Epithelial cell of proximal tubule (primary cell): ENCODE data around the gene NUP88. TPM values are rescaled to one million over a fixed set of nuclear protein-coding genes. Genes with fewer than 3 reads are reported as not detected.
"Not testable (repeated sequence)": the region's sequence is repeated elsewhere in the genome, so short reads cannot be mapped to it uniquely, and the experiment has no call there.

Source experiments
- DNase-seq: peaks from one replicate; pipeline ENCODE4 v3.0.0-alpha.2; 2011; ENCODE audit warnings: low read depth
- H3K4me3 ChIP-seq: 2 replicates; pipeline ENCODE4 v1.5.1; 2011; ENCODE audit warnings: low read depth, mild to moderate bottlenecking, low read length
- CTCF ChIP-seq: conservative IDR thresholded peaks from 2 replicates; pipeline ENCODE4 v1.5.1; 2012; ENCODE audit warnings: low read depth, mild to moderate bottlenecking, low read length
- total RNA-seq: library from RNA; depleted of rRNA; stranded (reverse); fragments of >200 nt; gene quantifications from 2 replicates; pipeline ENCODE4 v1.2.3, GENCODE V29; 2015

NUP88 gene
- total RNA-seq, 1 donor from 2014 or later, result 108 TPM

GRCh38 chr17:5444209-5444608 lies 24.7 kb upstream of the NUP88 start:
- no peak for TF ChIP-seq CTCF
- H3K4me3 ChIP-seq, result no peak overlapping the region
- DNase-seq, result no peak

DNA sequence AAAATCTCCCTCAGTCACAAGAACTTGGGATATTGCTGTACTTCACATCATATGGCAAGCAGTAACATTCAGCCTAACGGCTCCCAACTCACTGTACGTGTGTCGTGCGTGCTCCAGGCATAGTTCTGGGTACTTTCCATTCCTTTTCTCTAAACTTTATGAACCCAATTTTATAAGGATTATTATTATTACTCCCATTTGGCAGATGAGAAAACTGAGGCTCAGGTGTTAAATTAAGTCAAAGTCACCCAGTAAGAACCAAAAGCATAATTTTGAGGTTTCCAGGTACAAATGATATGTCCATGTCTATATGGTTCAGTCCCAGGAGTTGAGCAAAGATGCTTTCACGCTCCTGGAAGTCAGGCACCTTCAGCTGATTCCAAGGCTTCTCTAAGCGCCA lies 24.3 kb upstream of the NUP88 start:
- TF ChIP-seq CTCF, result no peak
- H3K4me3 ChIP-seq, result no peak overlapping the region
- DNase-seq, result no peak

- no peak for DNase-seq
- no peak for TF ChIP-seq CTCF
- H3K4me3 ChIP-seq, result peak overlapping the region; percentile 80
Observed at GRCh38 chr17:5439446-5439764, 19.9 kb upstream of the NUP88 start.

GRCh38 chr17:5438716-5439445 lies 19.4 kb upstream of the NUP88 start, which contains the start of gene C1QBP:
TSS of gene C1QBP (minus strand) at chr17:5439155. CDS start at chr17:5439073, 82 bp downstream.
- peak within 1 kb of the TSS; percentile 80 for H3K4me3 ChIP-seq
- TF ChIP-seq CTCF, result peak; percentile 92
- DNase-seq, result peak; percentile 47

GRCh38 chr17:5437721-5438317 lies 18.4 kb upstream of the NUP88 start:
- no peak for DNase-seq
- no peak for TF ChIP-seq CTCF

DNA sequence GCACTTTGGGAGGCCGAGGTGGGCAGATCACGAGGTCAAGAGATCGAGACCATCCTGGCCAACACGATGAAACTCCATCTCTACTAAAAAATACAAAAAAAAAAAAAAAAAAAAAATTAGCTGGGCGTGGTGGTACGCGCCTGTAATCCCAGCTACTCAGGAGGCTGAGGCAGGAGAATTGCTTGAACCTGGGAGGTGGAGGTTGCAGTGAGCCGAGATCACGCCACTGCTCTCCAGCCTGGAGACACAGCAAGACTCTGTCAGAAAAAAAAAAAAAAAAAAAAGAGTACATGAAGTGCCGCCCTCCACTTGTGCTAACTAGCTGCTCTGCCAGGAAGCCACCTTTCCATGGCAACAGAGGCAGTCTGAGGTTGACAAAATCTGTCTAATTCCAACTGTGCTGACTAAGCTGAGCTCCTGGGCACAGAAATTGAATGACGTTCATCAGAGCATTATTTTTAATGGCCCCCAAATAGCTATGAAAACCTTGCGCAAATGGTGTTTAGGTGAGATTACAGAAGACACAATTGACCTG lies 16.4 kb upstream of the NUP88 start:
- H3K4me3 ChIP-seq, DNase-seq: not testable (repeated sequence)

More at GRCh38 chr17:5437721-5438317, 18.4 kb upstream of the NUP88 start:
- H3K4me3 ChIP-seq, result peak overlapping the region; percentile 80

DNA sequence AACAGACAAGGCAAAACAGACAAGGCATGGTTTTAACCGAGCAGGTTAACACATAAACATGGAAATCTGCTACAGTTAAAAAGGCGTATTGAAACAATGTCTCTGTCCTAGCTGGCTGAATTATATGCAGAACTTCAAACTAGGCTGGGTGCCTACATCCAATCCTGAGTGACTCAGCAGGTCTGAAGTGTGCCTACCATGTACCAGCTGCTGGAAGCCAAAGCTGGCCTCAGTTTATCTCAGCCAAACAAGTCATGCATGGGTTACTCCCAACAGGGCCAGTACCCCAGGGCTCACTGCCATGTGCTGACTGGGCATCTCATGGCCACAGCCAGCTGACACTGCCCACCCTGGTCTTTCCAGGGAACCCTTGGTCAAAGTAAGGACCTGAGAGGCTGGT lies 15.5 kb upstream of the NUP88 start:
- no peak overlapping the region for H3K4me3 ChIP-seq
- DNase-seq, result no peak
- no peak for TF ChIP-seq CTCF
